Hepatocyte (in vitro differentiated cells): ENCODE measurements around the gene XPR1. TPM values are rescaled to one million over a fixed set of nuclear protein-coding genes. Genes with fewer than 3 reads are reported as not detected.

Source experiments
- DNase-seq: peaks from one replicate; pipeline ENCODE4 v3.0.0-alpha.2; 2016; ENCODE audit warnings: low spot score
- H2AFZ ChIP-seq: fragments of 200-600 bp; sonication (generic); 2 replicates; pipeline ENCODE4 v1.6.0; 2016; ENCODE audit warnings: antibody characterized with exemption, mild to moderate bottlenecking
- H3K27ac ChIP-seq: fragments of 200-600 bp; sonication (generic); 2 replicates; pipeline ENCODE4 v1.5.1; 2016; ENCODE audit warnings: mild to moderate bottlenecking
- H3K27me3 ChIP-seq: fragments of 200-600 bp; sonication (generic); 2 replicates; pipeline ENCODE4 v1.6.1; 2016
- H3K36me3 ChIP-seq: fragments of 200-600 bp; sonication (generic); replicated peaks from 2 replicates; pipeline ENCODE4 v1.5.1; 2016; ENCODE audit warnings: low read depth; ENCODE audit not compliant: insufficient read depth
- H3K4me1 ChIP-seq: fragments of 200-600 bp; sonication (generic); 2 replicates; pipeline ENCODE4 v1.5.1; 2016; ENCODE audit warnings: mild to moderate bottlenecking, moderate library complexity; ENCODE audit not compliant: insufficient read depth
- H3K4me2 ChIP-seq: fragments of 200-600 bp; sonication (generic); 2 replicates; pipeline ENCODE4 v1.6.0; 2016
- H3K4me3 ChIP-seq: fragments of 200-600 bp; sonication (generic); 2 replicates; pipeline ENCODE4 v1.5.1; 2016; ENCODE audit warnings: mild to moderate bottlenecking
- H3K79me2 ChIP-seq: fragments of 200-600 bp; sonication (generic); 2 replicates; pipeline ENCODE4 v1.6.0; 2017; ENCODE audit warnings: mild to moderate bottlenecking
- H3K9me2 ChIP-seq: fragments of 200-600 bp; sonication (generic); replicated peaks from 2 replicates; pipeline ENCODE4 v1.6.0; 2017; ENCODE audit warnings: mild to moderate bottlenecking; ENCODE audit not compliant: insufficient read depth
- H3K9me3 ChIP-seq: fragments of 200-600 bp; sonication (generic); 2 replicates; pipeline ENCODE4 v1.5.1; 2016; ENCODE audit warnings: low read depth, mild to moderate bottlenecking
- H4K20me1 ChIP-seq: fragments of 200-600 bp; sonication (generic); 2 replicates; pipeline ENCODE4 v1.6.0; 2016; ENCODE audit warnings: mild to moderate bottlenecking; ENCODE audit not compliant: insufficient read depth, poor library complexity, severe bottlenecking
- CTCF ChIP-seq: fragments of 200-600 bp; sonication (generic); IDR thresholded peaks from 2 replicates; pipeline ENCODE4 v1.5.1; 2016; ENCODE audit warnings: antibody characterized with exemption, mild to moderate bottlenecking; ENCODE audit not compliant: poor library complexity
- EZH2 ChIP-seq: fragments of 200-600 bp; sonication (generic); IDR thresholded peaks from 2 replicates; pipeline ENCODE4 v1.6.1; 2016; ENCODE audit warnings: antibody characterized with exemption, mild to moderate bottlenecking, borderline replicate concordance
- EZH2phosphoT487 ChIP-seq: fragments of 200-600 bp; sonication (generic); IDR thresholded peaks from one replicate; pipeline ENCODE4 v1.6.1; 2018; ENCODE audit warnings: antibody characterized with exemption, mild to moderate bottlenecking, low read depth, moderate library complexity; ENCODE audit not compliant: unreplicated experiment, severe bottlenecking
- WGBS: methylation state at CpG from one replicate; pipeline ENCODE4 v1.1.6; 2016; ENCODE audit warnings: low lambda C conversion rate; ENCODE audit errors: missing lambda C conversion rate; 5-methylcytosine and 5-hydroxymethylcytosine counted together
- polyA plus RNA-seq: library from polyadenylated mRNA; unstranded; fragments of >200 nt; fragmentation: Nextera tagmentation; extraction: Ambion mirVana; gene quantifications from 2 replicates; pipeline ENCODE4 v1.2.1, GENCODE V29; 2016
- total RNA-seq: library from RNA; depleted of rRNA; stranded (reverse); fragments of >200 nt; gene quantifications from 2 replicates; pipeline ENCODE4 v1.2.3, GENCODE V29; 2014

Gene XPR1
- total and polyA plus RNA-seq, 2 experiments from 2014 or later, result 18.2 to 41.5 TPM

GRCh38 chr1:180769889-180770288 lies 138.1 kb downstream of the XPR1 start:
- DNase-seq, result no peak
- Histone ChIP-seq H3K9me3 (no peaks in the 10 kb centered on the region), H3K27ac (no peak overlapping the region), H3K79me2 (peaks cover 20% of the 10 kb centered on the region), H4K20me1 (no peaks in the 10 kb centered on the region), H2AFZ (no peak overlapping the region), H3K4me2 (no peak overlapping the region), H3K4me1 (no peaks in the 10 kb centered on the region), H3K9me2 (no peaks in the 10 kb centered on the region), H3K27me3 (no peaks in the 10 kb centered on the region), H3K36me3 (no peaks in the 10 kb centered on the region), H3K4me3 (no peak overlapping the region)
- TF ChIP-seq CTCF (no peak), EZH2 (no peak), EZH2phosphoT487 (no peak)

GRCh38 chr1:180773210-180773865 lies 141.5 kb downstream of the XPR1 start:
- H4K20me1 ChIP-seq, result no peaks in the 10 kb centered on the region
- H3K4me1 ChIP-seq, result no peaks in the 10 kb centered on the region
- H3K4me2 ChIP-seq, result no peak overlapping the region
- peaks cover 20% of the 10 kb centered on the region for H3K79me2 ChIP-seq
- H3K4me3 ChIP-seq, result no peak overlapping the region
- H3K9me2 ChIP-seq, result no peaks in the 10 kb centered on the region
- no peak overlapping the region for H2AFZ ChIP-seq
- TF ChIP-seq EZH2, result no peak
- TF ChIP-seq CTCF, result no peak
- no peak for TF ChIP-seq EZH2phosphoT487
- no peaks in the 10 kb centered on the region for H3K9me3 ChIP-seq
- H3K27ac ChIP-seq, result no peak overlapping the region
- no peaks in the 10 kb centered on the region for H3K36me3 ChIP-seq
- no peak for DNase-seq
- H3K27me3 ChIP-seq, result no peaks in the 10 kb centered on the region
- 48% methylated on average over 1 of the region's 1 CpG for WGBS

GRCh38 chr1:180775801-180776200 lies 144.0 kb downstream of the XPR1 start:
- Histone ChIP-seq H3K27me3 (no peaks in the 10 kb centered on the region), H4K20me1 (no peaks in the 10 kb centered on the region), H3K9me2 (no peaks in the 10 kb centered on the region), H3K4me2 (no peak overlapping the region), H3K9me3 (no peaks in the 10 kb centered on the region), H2AFZ (no peak overlapping the region), H3K36me3 (no peaks in the 10 kb centered on the region), H3K4me3 (no peak overlapping the region), H3K79me2 (peaks cover 18% of the 10 kb centered on the region), H3K27ac (no peak overlapping the region), H3K4me1 (no peaks in the 10 kb centered on the region)
- DNase-seq, result no peak
- TF ChIP-seq EZH2phosphoT487 (no peak), CTCF (no peak), EZH2 (no peak)
- 91% methylated on average over 2 of the region's 2 CpGs for WGBS
